GM23338 (cell line): ENCODE measurements around the gene ABCA4. TPM values are rescaled to one million over a fixed set of nuclear protein-coding genes. Genes with fewer than 3 reads are reported as not detected.
A peak's percentile ranks its signal among the peaks of the same experiment; 100 is the strongest.

ENCODE experiments used
- ATAC-seq: fragments of 200-7000 bp; cut with Tn5 transposase; 3 replicates; pipeline ENCODE4 v1.9.1; 2020
- DNase-seq: peaks from one replicate; pipeline ENCODE4 v3.0.0-alpha.2; 2015; ENCODE audit warnings: low spot score
- H2AFZ ChIP-seq: fragments of 200-600 bp; sonication (generic); 2 replicates; pipeline ENCODE4 v1.8.0; 2016; ENCODE audit warnings: antibody characterized with exemption, mild to moderate bottlenecking, moderate library complexity
- H3F3A ChIP-seq: fragments of 200-600 bp; sonication (generic); replicated peaks from 2 replicates; pipeline ENCODE4 v1.8.0; 2017; ENCODE audit warnings: antibody characterized with exemption, mixed run types, low read depth
- H3K27ac ChIP-seq: fragments of 200-600 bp; sonication (generic); 2 replicates; pipeline ENCODE4 v1.6.1; 2016; ENCODE audit warnings: low read depth
- H3K27me3 ChIP-seq: fragments of 200-600 bp; sonication (generic); 2 replicates; pipeline ENCODE4 v1.8.0; 2016; ENCODE audit warnings: mild to moderate bottlenecking, mixed run types, moderate library complexity; ENCODE audit not compliant: insufficient read depth
- H3K36me3 ChIP-seq: fragments of 200-600 bp; sonication (generic); 2 replicates; pipeline ENCODE4 v1.8.0; 2016; ENCODE audit warnings: mild to moderate bottlenecking; ENCODE audit not compliant: insufficient read depth
- H3K4me1 ChIP-seq: fragments of 200-600 bp; sonication (generic); 2 replicates; pipeline ENCODE4 v1.8.0; 2016; ENCODE audit warnings: mild to moderate bottlenecking, moderate library complexity; ENCODE audit not compliant: insufficient read depth
- H3K4me2 ChIP-seq: fragments of 200-600 bp; sonication (generic); 2 replicates; pipeline ENCODE4 v1.7.1; 2017; ENCODE audit warnings: mixed run types
- H3K4me3 ChIP-seq: fragments of 200-600 bp; sonication (generic); 2 replicates; pipeline ENCODE4 v1.6.1; 2016; ENCODE audit warnings: mixed run types
- H3K79me2 ChIP-seq: fragments of 200-600 bp; sonication (generic); replicated peaks from 2 replicates; pipeline ENCODE4 v1.8.0; 2017; ENCODE audit warnings: mild to moderate bottlenecking; ENCODE audit not compliant: insufficient read depth
- H3K9me2 ChIP-seq: fragments of 200-600 bp; sonication (generic); 2 replicates; pipeline ENCODE4 v1.8.0; 2017; ENCODE audit not compliant: insufficient read depth
- H4K20me1 ChIP-seq: fragments of 200-600 bp; sonication (generic); replicated peaks from 2 replicates; pipeline ENCODE4 v1.8.0; 2017; ENCODE audit warnings: mild to moderate bottlenecking; ENCODE audit not compliant: insufficient read depth
- H3K27ac Mint-ChIP-seq: 2 replicates; pipeline ENCODE4 v1.8.0; 2020; ENCODE audit warnings: inconsistent platforms, mild to moderate bottlenecking, moderate library complexity, mixed read lengths
- H3K27me3 Mint-ChIP-seq: 3 replicates; pipeline ENCODE4 v1.8.0; 2022; ENCODE audit warnings: low read depth, mild to moderate bottlenecking, moderate library complexity, mixed read lengths, inconsistent platforms; ENCODE audit not compliant: insufficient read depth, poor library complexity
- H3K36me3 Mint-ChIP-seq: 3 replicates; pipeline ENCODE4 v1.8.0; 2021; ENCODE audit warnings: low read depth, mild to moderate bottlenecking, inconsistent platforms, moderate library complexity, mixed read lengths
- H3K4me1 Mint-ChIP-seq: 3 replicates; pipeline ENCODE4 v1.8.0; 2020; ENCODE audit warnings: mild to moderate bottlenecking, inconsistent platforms, mixed read lengths
- H3K4me3 Mint-ChIP-seq: 3 replicates; pipeline ENCODE4 v1.8.0; 2021; ENCODE audit warnings: moderate library complexity, mild to moderate bottlenecking, inconsistent platforms, mixed read lengths
- H3K9me3 Mint-ChIP-seq: 3 replicates; pipeline ENCODE4 v1.8.0; 2020; ENCODE audit warnings: moderate library complexity, mild to moderate bottlenecking, inconsistent platforms, mixed read lengths
- POLR2AphosphoS5 ChIP-seq: IDR thresholded peaks from 2 replicates; pipeline ENCODE4 v1.6.1; 2016; ENCODE audit warnings: antibody characterized with exemption, low read depth
- ZNF331 ChIP-seq: fragments of 250-450 bp; sonication (Bioruptor Pico); IDR thresholded peaks from 2 replicates; pipeline ENCODE4 v1.5.0; 2020; ENCODE audit warnings: low read depth, mild to moderate bottlenecking, moderate library complexity
- ZNF462 ChIP-seq: fragments of 250-450 bp; sonication (Bioruptor Pico); IDR thresholded peaks from 2 replicates; pipeline ENCODE4 v1.5.0; 2020; ENCODE audit warnings: mild to moderate bottlenecking, moderate library complexity
- polyA plus RNA-seq: library from polyadenylated mRNA; unstranded; fragments of >200 nt; fragmentation: Nextera tagmentation; extraction: Ambion mirVana; gene quantifications from 2 replicates; pipeline ENCODE4 v1.2.1, GENCODE V29; 2016
- total RNA-seq: library from RNA; depleted of rRNA; stranded (reverse); fragments of >200 nt; shearing (Covaris generic); gene quantifications from 2 replicates; pipeline ENCODE4 v1.2.3, GENCODE V29; 2014

Gene ABCA4
- total and polyA plus RNA-seq, 2 experiments from 2014 or later = not detected

GRCh38 chr1:93965256-93965655 lies 155.7 kb downstream of the ABCA4 start (continued):
- no peak for TF ChIP-seq ZNF462 (CRISPR knock-in tag)

DNA sequence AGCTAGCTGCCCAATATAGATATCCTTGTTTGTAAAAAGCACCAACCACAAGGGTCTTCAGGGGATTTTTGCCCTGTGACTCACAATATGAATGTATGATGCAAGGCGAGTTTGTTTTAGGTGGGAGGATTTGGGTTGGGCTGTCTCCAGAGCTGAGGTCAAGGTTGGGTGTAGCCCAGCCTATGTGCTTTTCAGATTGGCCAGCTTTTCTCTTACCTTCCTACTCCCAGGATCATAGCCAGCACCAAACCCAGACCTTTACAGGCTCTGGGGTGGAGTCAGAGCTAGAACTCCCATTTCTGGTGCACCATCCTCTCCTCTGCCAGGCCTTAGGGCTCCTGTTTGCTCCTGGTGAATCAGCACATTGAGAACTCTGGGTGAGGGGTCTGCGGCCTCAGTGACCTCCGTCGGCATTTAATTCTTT lies 156.2 kb downstream of the ABCA4 start:
- Histone ChIP-seq H3K4me3 (no peak overlapping the region), H3K4me1 (no peaks in the 10 kb centered on the region), H3K4me2 (no peak overlapping the region), H3K79me2 (no peaks in the 10 kb centered on the region), H3K27ac (no peak overlapping the region), H4K20me1 (no peaks in the 10 kb centered on the region), H3K9me2 (no peaks in the 10 kb centered on the region), H3K36me3 (no peaks in the 10 kb centered on the region), H3F3A (no peaks in the 10 kb centered on the region), H2AFZ (no peak overlapping the region), H3K27me3 (no peaks in the 10 kb centered on the region)
- DNase-seq (no peak), ATAC-seq (no peak)
- H3K27ac Mint-ChIP-seq = no peak overlapping the region
- TF ChIP-seq ZNF331 (CRISPR knock-in tag) = no peak
- no peak overlapping the region for H3K4me3 Mint-ChIP-seq
- no peaks in the 10 kb centered on the region for H3K36me3 Mint-ChIP-seq
- peaks cover 3% of the 10 kb centered on the region; the same call in 2 of the 3 replicates for H3K9me3 Mint-ChIP-seq
- no peaks in the 10 kb centered on the region; the same call in 2 of the 3 replicates for H3K4me1 Mint-ChIP-seq
- peaks cover 2% of the 10 kb centered on the region for H3K27me3 Mint-ChIP-seq

- Histone ChIP-seq H3K79me2 (no peaks in the 10 kb centered on the region), H3K36me3 (no peaks in the 10 kb centered on the region), H3K4me3 (no peak overlapping the region), H3K27me3 (no peaks in the 10 kb centered on the region), H3K9me2 (no peaks in the 10 kb centered on the region), H3K27ac (no peak overlapping the region), H2AFZ (0 out of 2 replicates have a peak overlapping the region, but pooled peaks have one; percentile 8), H3F3A (no peaks in the 10 kb centered on the region), H3K4me1 (no peaks in the 10 kb centered on the region), H4K20me1 (no peaks in the 10 kb centered on the region), H3K4me2 (no peak overlapping the region)
- Mint-ChIP-seq H3K9me3 (peaks cover 3% of the 10 kb centered on the region; the same call in 2 of the 3 replicates), H3K4me1 (no peaks in the 10 kb centered on the region; the same call in 2 of the 3 replicates), H3K36me3 (no peaks in the 10 kb centered on the region), H3K4me3 (no peak overlapping the region), H3K27me3 (peaks cover 4% of the 10 kb centered on the region), H3K27ac (no peak overlapping the region)
- DNase-seq = no peak
- no peak for ATAC-seq
- TF ChIP-seq ZNF462 (CRISPR knock-in tag) (no peak), POLR2AphosphoS5 (no peak)
Observed at GRCh38 chr1:93964096-93964776, 156.7 kb downstream of the ABCA4 start.
